Glutamatergic neuron (in vitro differentiated cells): ENCODE measurements around the gene RIMS4. TPM values are rescaled to one million over a fixed set of nuclear protein-coding genes. Genes with fewer than 3 reads are reported as not detected.

Experiments
- DNase-seq: peaks from one replicate; pipeline ENCODE4 v3.0.0; 2022
- H3K27ac Mint-ChIP-seq: one replicate; pipeline ENCODE4 v1.8.0; 2020; ENCODE audit warnings: mild to moderate bottlenecking, mixed read lengths, inconsistent platforms; ENCODE audit not compliant: unreplicated experiment
- H3K27me3 Mint-ChIP-seq: one replicate; pipeline ENCODE4 v1.8.0; 2020; ENCODE audit warnings: mild to moderate bottlenecking, moderate library complexity, mixed read lengths, inconsistent platforms; ENCODE audit not compliant: unreplicated experiment
- H3K36me3 Mint-ChIP-seq: one replicate; pipeline ENCODE4 v1.8.0; 2020; ENCODE audit warnings: mild to moderate bottlenecking, mixed read lengths, inconsistent platforms; ENCODE audit not compliant: unreplicated experiment
- H3K4me1 Mint-ChIP-seq: one replicate; pipeline ENCODE4 v1.8.0; 2020; ENCODE audit warnings: mild to moderate bottlenecking, low read depth, mixed read lengths, inconsistent platforms; ENCODE audit not compliant: unreplicated experiment
- H3K4me3 Mint-ChIP-seq: one replicate; pipeline ENCODE4 v1.8.0; 2020; ENCODE audit warnings: mild to moderate bottlenecking, mixed read lengths, inconsistent platforms; ENCODE audit not compliant: unreplicated experiment
- H3K9me3 Mint-ChIP-seq: one replicate; pipeline ENCODE4 v1.8.0; 2020; ENCODE audit warnings: mild to moderate bottlenecking, moderate library complexity, mixed read lengths, inconsistent platforms; ENCODE audit not compliant: unreplicated experiment
- CTCF ChIP-seq: fragments of 200-600 bp; sonication (generic); IDR thresholded peaks from one replicate; pipeline ENCODE4 v1.5.0; 2021; ENCODE audit not compliant: partially characterized antibody, unreplicated experiment
- total RNA-seq: library from RNA; stranded (reverse); fragmentation: NEBNext Ultra II Directional; extraction: Animal tissue kit (Norgen Biotek cat#: 25700); gene quantifications from one replicate; pipeline ENCODE4 v1.2.1, GENCODE V29; 2021; ENCODE audit not compliant: unreplicated experiment

The RIMS4 gene
- total RNA-seq, 1 donor from 2014 or later: 96.1 TPM

DNA sequence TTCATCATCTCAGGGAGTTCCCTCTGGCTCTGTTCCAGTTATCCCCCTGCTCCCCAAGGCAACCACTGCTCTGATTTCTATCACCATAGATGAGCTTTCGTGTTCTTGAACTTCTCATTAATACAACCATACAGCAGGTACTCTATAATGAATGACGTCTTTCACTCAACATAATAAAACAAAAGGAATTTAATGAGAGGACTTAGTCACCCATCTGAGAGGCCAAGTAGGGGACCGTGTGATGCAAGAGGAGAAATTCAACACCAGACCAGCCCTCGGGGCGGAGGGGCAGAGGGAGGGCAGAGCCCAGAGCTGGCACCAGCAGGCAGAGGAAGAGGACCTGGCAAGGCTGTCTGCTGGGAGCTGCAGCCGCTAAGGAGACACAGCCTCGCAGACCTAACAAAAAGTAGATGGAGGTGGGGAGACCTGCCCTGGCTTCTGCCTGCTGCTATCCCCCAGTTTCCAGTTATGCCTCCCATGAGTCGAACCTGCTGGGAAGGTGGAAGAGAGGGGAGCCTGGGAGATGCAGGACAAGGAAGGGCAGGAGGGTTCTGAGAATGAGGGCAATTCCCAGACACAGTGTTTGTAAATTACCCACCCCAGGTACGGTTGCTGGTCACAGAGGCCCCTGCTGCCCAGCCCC is 81.4 kb downstream of the RIMS4 start:
- no peaks in the 10 kb centered on the region for H3K36me3 Mint-ChIP-seq
- TF ChIP-seq CTCF: no peak
- peaks cover 7% of the 10 kb centered on the region for H3K4me1 Mint-ChIP-seq
- no peak for DNase-seq
- H3K27ac Mint-ChIP-seq: peak overlapping the region; percentile 41
- H3K27me3 Mint-ChIP-seq: peaks cover 2% of the 10 kb centered on the region
- peaks cover 2% of the 10 kb centered on the region for H3K9me3 Mint-ChIP-seq
- no peak overlapping the region for H3K4me3 Mint-ChIP-seq

DNA sequence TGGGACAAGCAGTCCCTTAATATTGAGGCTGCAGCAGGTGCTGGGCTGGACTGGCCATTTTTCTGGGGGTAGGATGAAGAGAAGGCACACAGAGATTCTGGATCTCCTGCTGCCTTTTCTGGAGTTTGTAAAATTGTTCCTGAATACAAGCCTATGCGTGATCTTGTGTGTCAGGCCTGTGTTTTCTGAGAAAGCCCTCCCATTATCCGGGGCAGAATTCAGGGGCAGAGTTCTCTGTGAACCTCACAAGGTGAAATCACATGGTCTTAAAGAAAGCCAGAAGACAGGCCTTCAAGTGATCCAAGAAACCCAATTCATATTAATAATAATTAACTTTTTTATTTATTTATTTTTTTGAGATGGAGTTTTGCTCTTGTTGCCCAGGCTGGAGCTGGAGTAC is 82.7 kb downstream of the RIMS4 start:
- H3K27me3 Mint-ChIP-seq: peaks cover 1% of the 10 kb centered on the region
- TF ChIP-seq CTCF: no peak
- no peak for DNase-seq
- H3K27ac Mint-ChIP-seq: no peak overlapping the region
- no peak overlapping the region for H3K4me3 Mint-ChIP-seq
- H3K4me1 Mint-ChIP-seq: peaks cover 7% of the 10 kb centered on the region
- peaks cover 2% of the 10 kb centered on the region for H3K9me3 Mint-ChIP-seq
- no peaks in the 10 kb centered on the region for H3K36me3 Mint-ChIP-seq

DNA sequence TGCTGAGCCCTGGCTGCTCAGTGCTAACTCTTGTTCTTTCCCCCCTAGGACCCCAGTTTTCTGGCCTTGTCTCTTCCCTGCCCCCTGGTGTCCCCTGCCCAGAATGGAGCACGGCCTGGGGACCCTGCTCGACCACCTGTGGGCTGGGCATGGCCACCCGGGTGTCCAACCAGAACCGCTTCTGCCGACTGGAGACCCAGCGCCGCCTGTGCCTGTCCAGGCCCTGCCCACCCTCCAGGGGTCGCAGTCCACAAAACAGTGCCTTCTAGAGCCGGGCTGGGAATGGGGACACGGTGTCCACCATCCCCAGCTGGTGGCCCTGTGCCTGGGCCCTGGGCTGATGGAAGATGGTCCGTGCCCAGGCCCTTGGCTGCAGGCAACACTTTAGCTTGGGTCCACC is 83.3 kb downstream of the RIMS4 start:
- peaks cover 2% of the 10 kb centered on the region for H3K9me3 Mint-ChIP-seq
- no peak for TF ChIP-seq CTCF
- no peaks in the 10 kb centered on the region for H3K36me3 Mint-ChIP-seq
- H3K4me1 Mint-ChIP-seq: peaks cover 9% of the 10 kb centered on the region
- no peak for DNase-seq
- no peak overlapping the region for H3K27ac Mint-ChIP-seq
- no peaks in the 10 kb centered on the region for H3K27me3 Mint-ChIP-seq
- H3K4me3 Mint-ChIP-seq: no peak overlapping the region

GRCh38 chr20:44725837-44726236 is 84.5 kb downstream of the RIMS4 start:
- Mint-ChIP-seq H3K9me3 (peaks cover 2% of the 10 kb centered on the region), H3K4me1 (peaks cover 11% of the 10 kb centered on the region), H3K27ac (no peak overlapping the region), H3K36me3 (no peaks in the 10 kb centered on the region), H3K27me3 (no peaks in the 10 kb centered on the region), H3K4me3 (no peak overlapping the region)
- no peak for DNase-seq
- no peak for TF ChIP-seq CTCF

GRCh38 chr20:44724423-44725091 is 85.8 kb downstream of the RIMS4 start:
- DNase-seq: no peak
- no peak for TF ChIP-seq CTCF
- peaks cover 18% of the 10 kb centered on the region for H3K4me1 Mint-ChIP-seq

More at GRCh38 chr20:44724423-44725091, 85.8 kb downstream of the RIMS4 start:
- H3K4me3 Mint-ChIP-seq: no peak overlapping the region
- peaks cover 2% of the 10 kb centered on the region for H3K27me3 Mint-ChIP-seq
- no peak overlapping the region for H3K27ac Mint-ChIP-seq
- H3K9me3 Mint-ChIP-seq: peaks cover 2% of the 10 kb centered on the region
- H3K36me3 Mint-ChIP-seq: no peaks in the 10 kb centered on the region
